ENCODE data around the gene SCGB1C2.

GRCh38 chr17:163514-164098 lies 26.2 kb downstream of the SCGB1C2 start:
- TF ChIP-seq CTCF (IDR thresholded peaks at IDR 0.05 in 8 of 11, conservative IDR thresholded peaks at IDR 0.05 in 3 of 11) (no peak), POLR2A (IDR thresholded peaks at IDR 0.05) (no peak), POLR2AphosphoS5 (IDR thresholded peaks at IDR 0.05) (no peak)
